Measurements from ENCODE around the gene GTPBP4. TPM values are rescaled to one million over a fixed set of nuclear protein-coding genes. Genes with fewer than 3 reads are reported as not detected.

Gene GTPBP4
- total and polyA plus RNA-seq, 2 of the 13 experiments (the other 11 are each of a cell fraction or from before 2014, with no cell fraction given) = 24.1 to 85.5 TPM

DNA sequence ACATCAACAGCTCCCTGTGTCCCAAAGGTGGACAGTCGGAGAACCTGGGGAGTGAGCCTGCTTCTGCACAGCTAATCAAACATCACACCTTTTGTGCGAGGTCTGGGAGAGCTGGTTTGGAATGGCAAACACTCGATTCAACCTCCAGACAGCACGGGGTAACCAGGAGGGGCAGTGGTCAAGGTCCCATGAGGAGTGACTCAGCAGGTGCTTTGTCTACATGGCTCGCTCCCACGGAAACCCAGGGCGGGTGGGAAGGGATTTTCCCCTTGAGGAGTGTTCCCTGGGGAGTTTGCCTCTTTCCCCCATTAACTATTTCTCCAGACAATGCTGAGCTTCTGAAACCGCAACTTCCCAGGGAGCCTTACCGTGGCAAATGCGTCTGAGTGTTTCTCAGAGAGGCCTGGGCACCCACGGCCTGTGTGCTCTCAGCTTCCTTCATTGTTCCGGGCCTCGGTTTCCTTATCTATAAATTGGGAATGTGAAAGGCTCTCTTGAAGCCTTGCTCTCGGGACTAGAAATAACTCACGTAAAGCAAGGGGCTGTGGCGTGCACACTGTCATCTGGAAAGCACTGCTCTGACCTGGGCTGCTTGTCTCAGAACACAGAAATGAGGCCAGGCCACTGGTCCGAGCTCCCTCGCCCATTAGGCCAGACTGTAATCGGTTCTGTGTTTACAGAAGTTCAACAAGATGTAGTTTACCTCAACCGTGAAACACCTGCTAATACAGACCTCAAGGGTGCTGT, 14.0 kb upstream of the GTPBP4 start (continued):
- TF ChIP-seq ZNF609 (CRISPR knock-in tag; IDR thresholded peaks at IDR 0.05; ENCODE audit: borderline replicate concordance) (peak; percentile 87), MIER2 (CRISPR knock-in tag; IDR thresholded peaks at IDR 0.05) (peak; percentile 18; the same call in 1 of the 2 replicates), TCF7L2 (IDR thresholded peaks at IDR 0.05; ENCODE audit: low read depth, low read length) (no peak), SP1 (IDR thresholded peaks at IDR 0.05) (no peak), SP1 (CRISPR knock-in tag; IDR thresholded peaks at IDR 0.05) (no peak), ZNF460 (CRISPR knock-in tag; IDR thresholded peaks at IDR 0.05; ENCODE audit: borderline replicate concordance) (no peak), NFE2L1 (CRISPR knock-in tag; IDR thresholded peaks at IDR 0.05; ENCODE audit: borderline replicate concordance) (peak; percentile 92; the same call in 1 of the 2 replicates), ZNF607 (CRISPR knock-in tag; IDR thresholded peaks at IDR 0.05; ENCODE audit: borderline replicate concordance) (0 out of 2 replicates have a peak, but pooled peaks have one; percentile 20), ZNF850 (CRISPR knock-in tag; conservative IDR thresholded peaks at IDR 0.05) (no peak), SAP130 (CRISPR knock-in tag; IDR thresholded peaks at IDR 0.05; ENCODE audit: low read depth) (peak; percentile 88), ZNF644 (CRISPR knock-in tag; IDR thresholded peaks at IDR 0.05; ENCODE audit: low read depth) (peak; percentile 71), MAFF (IDR thresholded peaks at IDR 0.05; ENCODE audit: low read depth, low read length) (peak; percentile 47; the same call in 1 of the 2 replicates), ZNF512 (CRISPR knock-in tag; IDR thresholded peaks at IDR 0.05) (no peak), FOXA1 (IDR thresholded peaks at IDR 0.05) (no peak), FOXA1 (CRISPR knock-in tag; IDR thresholded peaks at IDR 0.05) (peak; percentile 79), SIN3B (IDR thresholded peaks at IDR 0.05; ENCODE audit: low read length) (no peak), ZNF605 (CRISPR knock-in tag; IDR thresholded peaks at IDR 0.05) (0 out of 2 replicates have a peak, but pooled peaks have one; percentile 56), ZFP1 (CRISPR knock-in tag; IDR thresholded peaks at IDR 0.05) (0 out of 2 replicates have a peak, but pooled peaks have one; percentile 17), MBNL3 (CRISPR knock-in tag; conservative IDR thresholded peaks at IDR 0.05) (no peak), ZNF589 (CRISPR knock-in tag; conservative IDR thresholded peaks at IDR 0.05) (no peak), ZMAT3 (CRISPR knock-in tag; conservative IDR thresholded peaks at IDR 0.05) (peak; percentile 54; the same call in 1 of the 2 replicates)
- TF ChIP-seq, protein P1, sequence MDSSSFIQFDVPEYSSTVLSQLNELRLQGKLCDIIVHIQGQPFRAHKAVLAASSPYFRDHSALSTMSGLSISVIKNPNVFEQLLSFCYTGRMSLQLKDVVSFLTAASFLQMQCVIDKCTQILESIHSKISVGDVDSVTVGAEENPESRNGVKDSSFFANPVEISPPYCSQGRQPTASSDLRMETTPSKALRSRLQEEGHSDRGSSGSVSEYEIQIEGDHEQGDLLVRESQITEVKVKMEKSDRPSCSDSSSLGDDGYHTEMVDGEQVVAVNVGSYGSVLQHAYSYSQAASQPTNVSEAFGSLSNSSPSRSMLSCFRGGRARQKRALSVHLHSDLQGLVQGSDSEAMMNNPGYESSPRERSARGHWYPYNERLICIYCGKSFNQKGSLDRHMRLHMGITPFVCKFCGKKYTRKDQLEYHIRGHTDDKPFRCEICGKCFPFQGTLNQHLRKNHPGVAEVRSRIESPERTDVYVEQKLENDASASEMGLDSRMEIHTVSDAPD (CRISPR knock-in tag; IDR thresholded peaks at IDR 0.05) = peak; percentile 75
- TF ChIP-seq, protein P2, sequence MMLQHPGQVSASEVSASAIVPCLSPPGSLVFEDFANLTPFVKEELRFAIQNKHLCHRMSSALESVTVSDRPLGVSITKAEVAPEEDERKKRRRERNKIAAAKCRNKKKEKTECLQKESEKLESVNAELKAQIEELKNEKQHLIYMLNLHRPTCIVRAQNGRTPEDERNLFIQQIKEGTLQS (CRISPR knock-in tag; IDR thresholded peaks at IDR 0.05) = peak; percentile 82

Data from HepG2 (cell line).